ENCODE measurements around the gene BMERB1.

The BMERB1 gene

DNA sequence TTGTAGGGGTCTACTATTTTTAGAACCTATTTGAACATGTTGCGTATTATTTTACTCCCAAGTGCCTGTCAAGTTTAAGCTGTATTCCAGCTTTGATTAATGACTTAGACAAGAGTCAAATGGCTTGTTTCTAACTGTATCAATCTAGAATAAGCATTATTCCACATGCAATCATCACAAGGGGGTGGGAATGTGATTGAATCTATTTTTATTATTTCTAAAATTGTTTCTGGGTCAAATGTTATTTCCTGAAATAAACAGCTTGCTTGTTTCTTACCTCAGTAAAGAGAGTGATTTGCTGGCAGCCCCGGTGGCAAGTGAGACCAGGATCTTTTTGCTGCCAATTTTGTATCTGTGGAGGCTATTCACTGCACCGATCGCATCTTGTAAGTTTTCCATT is 187.1 kb downstream of the BMERB1 start:
- DNase-seq: no peak

DNA sequence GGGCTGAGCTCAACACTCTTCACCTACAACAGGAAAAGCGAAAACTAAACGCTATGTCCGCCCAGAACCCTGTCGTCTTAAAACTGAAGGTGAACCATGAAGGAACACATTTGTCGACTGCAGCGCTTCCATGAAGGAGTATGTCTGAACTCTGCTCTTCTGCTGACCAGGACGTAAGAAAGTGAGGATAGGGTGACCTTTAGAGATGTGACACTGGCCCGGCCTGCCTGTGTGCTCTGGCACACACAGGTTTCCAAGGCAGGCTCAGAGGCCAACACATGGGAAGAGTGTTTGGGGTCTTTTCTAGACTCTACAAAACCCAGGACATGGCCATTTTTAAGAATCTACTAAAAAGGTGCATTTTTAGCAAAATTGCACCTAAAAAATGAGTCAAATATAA is 187.5 kb downstream of the BMERB1 start:
- DNase-seq: no peak

DNA sequence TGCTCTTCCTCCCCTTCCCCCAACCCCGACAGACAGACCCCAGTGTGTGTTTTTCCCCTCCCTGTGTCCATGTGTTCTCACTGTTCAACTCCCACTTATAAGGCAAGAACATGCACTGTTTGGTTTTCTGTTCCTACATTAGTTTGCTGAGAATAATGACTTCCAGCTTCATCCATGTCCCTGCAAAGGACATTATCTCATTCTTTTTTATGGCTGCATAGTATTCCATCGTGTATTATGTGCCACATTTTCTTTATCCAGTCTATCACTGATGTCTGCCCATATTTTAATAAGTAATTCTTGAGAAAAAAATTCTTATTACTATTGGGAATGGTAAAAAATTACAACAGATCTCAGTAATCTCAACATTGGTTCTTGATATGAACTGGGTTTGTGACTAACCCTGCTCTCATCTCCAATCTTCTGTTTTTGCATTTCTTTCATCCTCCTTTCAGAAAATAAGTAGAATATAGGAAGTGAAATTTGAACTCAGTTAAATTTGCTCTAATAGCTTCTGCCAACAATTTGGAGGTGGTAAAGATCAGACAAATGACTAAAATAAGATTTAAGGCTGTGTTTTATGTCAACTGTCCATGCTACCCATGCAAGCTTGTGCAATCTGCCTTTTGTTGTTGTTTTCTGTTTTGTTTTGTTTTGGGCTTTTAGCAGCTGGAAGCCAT is 197.5 kb downstream of the BMERB1 start:
- DNase-seq: no peak

DNA sequence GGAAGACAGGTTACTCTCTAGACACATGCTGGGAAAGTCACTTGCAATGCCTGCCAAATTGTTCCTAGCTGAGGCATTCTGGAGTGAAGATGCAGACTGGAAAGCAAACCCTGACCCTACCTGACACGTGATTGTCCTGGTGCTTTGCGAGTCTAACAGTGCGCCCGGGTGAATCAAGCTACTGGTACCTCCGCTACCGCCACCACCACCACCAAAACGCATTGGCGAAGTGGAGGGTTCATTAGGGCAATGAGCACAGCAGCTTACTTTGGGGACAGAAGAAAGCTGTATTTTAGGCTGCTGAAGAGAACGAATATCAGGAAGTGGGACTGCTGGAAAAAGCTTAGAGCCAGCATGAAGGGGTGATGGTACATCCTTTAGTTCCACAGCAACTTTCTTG is 201.5 kb downstream of the BMERB1 start:
- no peak for DNase-seq

DNA sequence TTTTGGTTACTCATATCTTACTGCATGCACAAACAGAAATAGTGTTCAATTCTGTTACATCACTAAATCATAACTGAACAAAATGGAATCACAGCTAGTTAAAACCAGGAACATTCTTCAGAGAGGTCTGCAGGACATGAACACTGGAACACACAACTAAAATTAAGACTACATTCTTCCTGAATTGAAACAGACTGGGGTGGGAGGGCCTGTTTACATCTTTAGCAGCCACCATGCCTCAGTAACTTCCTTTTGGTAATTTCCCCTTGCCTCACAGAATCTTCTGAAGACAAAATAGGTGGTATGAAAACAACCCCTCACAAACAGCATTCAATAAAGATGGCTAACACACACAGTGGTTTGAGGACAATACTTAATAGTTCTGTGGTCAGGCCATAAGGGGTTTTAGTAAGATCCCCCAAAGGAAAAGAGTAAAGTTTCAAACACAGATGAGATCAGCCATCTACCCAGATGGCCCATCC is 202.0 kb downstream of the BMERB1 start:
- no peak for DNase-seq
